Ishikawa (cell line): ENCODE measurements around the gene SF3B2.

Source experiments
- CEBPB ChIP-seq: IDR thresholded peaks from 2 replicates; pipeline ENCODE4 v1.6.1; 2012
- CREB1 ChIP-seq: IDR thresholded peaks from 2 replicates; pipeline ENCODE4 v1.6.1; 2012; ENCODE audit warnings: low read depth
- EGR1 ChIP-seq: IDR thresholded peaks from 2 replicates; pipeline ENCODE4 v1.6.1; 2012
- EP300 ChIP-seq: IDR thresholded peaks from 2 replicates; pipeline ENCODE4 v1.6.1; 2012; ENCODE audit warnings: borderline replicate concordance
- FOXM1 ChIP-seq: IDR thresholded peaks from 2 replicates; pipeline ENCODE4 v1.6.1; 2012; ENCODE audit warnings: low read depth, borderline replicate concordance
- MAX ChIP-seq: IDR thresholded peaks from 2 replicates; pipeline ENCODE4 v1.6.1; 2012
- NFIC ChIP-seq: IDR thresholded peaks from 2 replicates; pipeline ENCODE4 v1.6.1; 2012
- RAD21 ChIP-seq: IDR thresholded peaks from 2 replicates; pipeline ENCODE4 v1.6.1; 2012; ENCODE audit warnings: low read depth
- REST ChIP-seq: IDR thresholded peaks from 2 replicates; pipeline ENCODE4 v1.6.1; 2012; ENCODE audit warnings: low read depth, mild to moderate bottlenecking
- TAF1 ChIP-seq: IDR thresholded peaks from 2 replicates; pipeline ENCODE4 v1.6.1; 2012; ENCODE audit warnings: low read depth, mild to moderate bottlenecking
- TCF12 ChIP-seq: IDR thresholded peaks from 2 replicates; pipeline ENCODE4 v1.6.1; 2012; ENCODE audit warnings: low read depth
- TEAD4 ChIP-seq: IDR thresholded peaks from 2 replicates; pipeline ENCODE4 v1.6.1; 2012
- USF1 ChIP-seq: IDR thresholded peaks from 2 replicates; pipeline ENCODE4 v1.6.1; 2012
- YY1 ChIP-seq: IDR thresholded peaks from 2 replicates; pipeline ENCODE4 v1.6.1; 2012; ENCODE audit warnings: low read depth
- ZBTB7A ChIP-seq: IDR thresholded peaks from 2 replicates; pipeline ENCODE4 v1.6.1; 2012; ENCODE audit warnings: low read depth

Gene SF3B2

DNA sequence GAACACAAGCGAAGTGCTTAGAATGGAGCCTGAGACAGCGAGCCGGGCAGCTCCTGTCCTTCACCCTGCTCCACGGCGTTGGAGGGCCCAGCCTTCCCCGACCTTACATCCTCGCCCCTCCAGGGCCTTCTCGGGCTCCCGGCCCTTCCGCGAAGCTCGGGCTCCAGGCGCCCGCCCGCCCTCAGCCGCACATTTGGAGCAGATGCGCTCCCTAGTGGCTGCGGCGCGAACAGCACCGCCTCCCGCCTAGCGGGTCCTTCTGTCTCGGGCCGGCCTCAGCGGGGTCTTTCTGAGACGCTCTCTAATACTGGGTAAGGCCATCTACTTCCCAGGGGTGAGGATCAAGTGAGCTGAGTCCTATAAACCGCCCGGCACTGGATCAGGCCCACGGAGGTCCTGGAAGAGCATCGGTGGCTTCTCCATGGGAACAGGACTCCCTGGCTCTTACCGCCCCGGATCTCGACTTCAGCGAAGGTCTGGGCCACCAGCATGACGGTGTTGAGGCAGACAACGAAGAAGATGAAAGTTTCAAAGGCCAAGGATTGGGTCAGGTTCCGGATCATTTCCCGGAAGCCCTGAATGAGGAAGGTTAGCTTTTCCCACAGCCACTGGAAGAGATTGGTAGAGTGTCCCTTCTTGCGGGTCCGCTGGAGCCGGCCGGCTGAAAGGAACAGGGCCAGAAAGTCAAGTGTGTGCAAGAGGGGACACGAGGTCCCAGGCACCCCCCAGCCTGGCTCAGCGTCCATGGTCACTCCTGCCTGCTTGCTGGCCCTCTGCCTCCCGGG is 29.6 kb upstream of the SF3B2 start:
- TF ChIP-seq EGR1, result no peak
- TF ChIP-seq EP300, result no peak
- no peak for TF ChIP-seq ZBTB7A
- TF ChIP-seq MAX, result peak; percentile 63
- TF ChIP-seq USF1, result no peak
- TF ChIP-seq TEAD4, result no peak
- no peak; the same call in 1 of the 2 replicates for TF ChIP-seq TCF12
- peak; percentile 88 for TF ChIP-seq RAD21

- TF ChIP-seq NFIC (no peak), EP300 (no peak), RAD21 (no peak), MAX (no peak), CEBPB (no peak), ZBTB7A (no peak), USF1 (no peak), EGR1 (no peak), REST (no peak), CREB1 (no peak), FOXM1 (no peak), TEAD4 (no peak)
Observed at GRCh38 chr11:66026017-66026529, 26.1 kb upstream of the SF3B2 start, which contains the start of gene CATSPER1. CATSPER1 (minus strand) TSS chr11:66026479; CDS start chr11:66026379, 100 bp downstream.

- TF ChIP-seq MAX (no peak), EP300 (no peak), YY1 (no peak), TEAD4 (no peak), ZBTB7A (no peak), CEBPB (no peak), NFIC (no peak), TAF1 (no peak), USF1 (no peak), FOXM1 (no peak), REST (no peak)
Observed at GRCh38 chr11:66032957-66033735, 19.0 kb upstream of the SF3B2 start.

DNA sequence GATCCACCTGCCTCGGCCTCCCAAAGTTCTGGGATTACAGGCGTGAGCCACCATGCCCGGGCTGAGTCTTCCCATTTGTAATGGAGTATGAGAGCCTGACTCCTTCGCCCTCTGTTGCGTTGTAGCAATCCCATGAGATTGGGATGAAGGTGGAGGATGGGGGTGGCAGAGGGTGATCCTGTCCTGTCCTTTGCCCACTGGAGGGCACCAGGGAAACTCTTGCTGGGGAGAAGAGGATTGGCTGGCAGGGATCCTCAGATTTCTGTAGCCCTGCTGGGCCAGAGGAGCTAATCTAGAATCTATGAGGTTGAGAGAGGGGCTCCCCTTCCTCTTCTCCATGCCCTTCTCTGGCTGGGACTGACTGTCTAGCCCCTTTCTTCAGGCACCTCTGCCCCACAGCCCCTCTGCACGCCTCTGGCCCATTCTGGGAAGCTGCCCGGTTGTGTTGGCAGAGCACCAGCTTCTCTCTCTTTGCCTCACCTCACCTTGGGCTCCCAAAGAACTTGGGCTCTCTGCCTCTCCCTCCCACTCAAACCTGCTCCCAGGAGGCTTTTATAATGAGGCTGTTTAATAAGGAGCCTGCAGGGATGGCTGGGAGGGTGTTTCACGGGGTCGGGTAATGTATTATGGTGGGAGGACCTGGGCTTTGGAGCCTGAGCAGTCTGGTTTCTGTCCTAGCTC is 16.4 kb upstream of the SF3B2 start:
- no peak for TF ChIP-seq YY1
- TF ChIP-seq CREB1, result no peak
- TF ChIP-seq EGR1, result no peak
- no peak for TF ChIP-seq EP300
- no peak for TF ChIP-seq NFIC
- no peak for TF ChIP-seq TAF1
- no peak for TF ChIP-seq FOXM1
- TF ChIP-seq MAX, result no peak
- TF ChIP-seq RAD21, result no peak
- TF ChIP-seq TCF12, result no peak
- no peak for TF ChIP-seq CEBPB
- TF ChIP-seq TEAD4, result no peak
- TF ChIP-seq REST, result no peak
- no peak for TF ChIP-seq USF1
